Left lung (tissue), 10 donors: ENCODE data around the gene APELA. TPM values are rescaled to one million over a fixed set of nuclear protein-coding genes. Genes with fewer than 3 reads are reported as not detected.

ENCODE experiments used
- ATAC-seq: fragments of 200-7000 bp; cut with Tn5 transposase; one replicate; pipeline ENCODE4 v1.9.1; 2020; ENCODE audit warnings: moderate library complexity
- DNase-seq, 4 donors: peaks; one replicate each; pipeline ENCODE4 v3.0.0-alpha.2; 2013 to 2020
- H3K27ac ChIP-seq, 2 donors: fragments of 200-600 bp; sonication (generic) in 1 of 2; one replicate each; pipeline versions ENCODE4 v1.5.0 to v1.8.0; 2020 to 2021
- H3K27me3 ChIP-seq, 2 donors: fragments of 200-600 bp; sonication (generic) in 1 of 2; one replicate each; pipeline versions ENCODE4 v1.5.0 to v1.8.0; 2020 to 2021
- H3K36me3 ChIP-seq, 2 donors: fragments of 200-600 bp; sonication (generic) in 1 of 2; one replicate each; pipeline versions ENCODE4 v1.5.0 to v1.8.0; 2020 to 2021
- H3K4me1 ChIP-seq, 2 donors: fragments of 200-600 bp; one replicate each; pipeline ENCODE4 v1.8.0; 2021
- H3K4me3 ChIP-seq, 2 donors: fragments of 200-600 bp; sonication (generic) in 1 of 2; one replicate each; pipeline versions ENCODE4 v1.5.0 to v1.8.0; 2020 to 2021; ENCODE audit warnings: mild to moderate bottlenecking in 1 of 2
- H3K9me3 ChIP-seq, 2 donors: fragments of 200-600 bp; sonication (generic) in 1 of 2; one replicate each; pipeline versions ENCODE4 v1.5.0 to v1.8.0; 2020 to 2021
- intact Hi-C, 2 donors: fragments of 100-400 bp; cut with DNase I; formaldehyde crosslinking; loops; one replicate each; pipeline versions ENCODE4 v1.11.2 to v1.14.2; 2022
- polyA plus RNA-seq, 6 donors: library from polyadenylated mRNA; unstranded; fragments of 120-200 nt; gene quantifications; one replicate each; pipeline ENCODE4 v1.2.1, GENCODE V29; 2013; ENCODE audit not compliant: insufficient read length in 6 of 6
- total RNA-seq, 2 donors: library from RNA; stranded (reverse); fragmentation: NEBNext Ultra II Directional; extraction: Animal tissue kit (Norgen Biotek cat#: 25700); gene quantifications; one replicate each; pipeline ENCODE4 v1.2.1, GENCODE V29; 2021
- TF ChIP-seq, protein P1 (sequence below), 2 donors: fragments of 200-600 bp; sonication (generic) in 1 of 2; IDR thresholded peaks; one replicate each; pipeline versions ENCODE4 v1.5.0 to v1.8.0; 2021; ENCODE audit warnings: antibody characterized with exemption in 2 of 2
- donor health status: DM: no; HTN: yes; CAD: no.
- donor health status: DM: no; HTN: no; CAD: no.

The APELA gene
- total and polyA plus RNA-seq, 8 donors: 0.18 to 0.44 (median 0.28) TPM; not detected in 1

DNA sequence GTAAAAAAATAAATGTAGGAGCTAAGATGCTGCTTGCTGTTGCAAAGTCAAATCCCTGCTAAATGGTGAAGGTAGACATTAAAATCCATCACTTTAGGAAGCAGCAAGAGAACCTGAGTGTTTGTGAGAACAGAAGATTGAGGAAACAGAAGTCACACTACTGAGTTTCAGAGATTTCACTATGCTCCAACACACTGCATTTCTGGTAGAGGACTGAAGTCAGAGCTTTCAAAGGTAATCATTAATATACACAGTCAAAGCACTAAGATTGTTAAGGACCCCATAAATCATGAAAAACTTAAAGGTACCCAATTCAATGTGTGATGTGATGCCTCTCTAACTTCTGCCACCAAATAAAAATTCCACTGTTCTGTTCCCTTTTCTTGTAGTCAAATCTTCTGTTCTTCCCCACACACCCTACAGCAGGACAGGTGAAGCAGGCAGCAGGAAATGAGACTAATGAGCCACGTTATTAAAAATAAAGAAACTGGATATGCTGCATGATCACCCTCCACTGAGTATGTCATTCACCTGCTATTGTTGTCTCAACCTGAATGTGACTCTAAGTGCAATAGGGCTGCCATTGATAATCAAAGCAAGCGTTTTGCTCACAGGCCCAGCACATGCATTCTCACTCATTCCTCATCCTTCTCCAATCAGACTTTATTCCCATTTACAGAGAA lies 28.9 kb upstream of the APELA start:
- Histone ChIP-seq H3K4me1 (no peaks in the 10 kb centered on the region), H3K9me3 (no peaks in the 10 kb centered on the region), H3K4me3 (no peak overlapping the region), H3K27me3 (no peaks in the 10 kb centered on the region), H3K36me3 (no peaks in the 10 kb centered on the region), H3K27ac (no peak overlapping the region)
- TF ChIP-seq, protein P1, sequence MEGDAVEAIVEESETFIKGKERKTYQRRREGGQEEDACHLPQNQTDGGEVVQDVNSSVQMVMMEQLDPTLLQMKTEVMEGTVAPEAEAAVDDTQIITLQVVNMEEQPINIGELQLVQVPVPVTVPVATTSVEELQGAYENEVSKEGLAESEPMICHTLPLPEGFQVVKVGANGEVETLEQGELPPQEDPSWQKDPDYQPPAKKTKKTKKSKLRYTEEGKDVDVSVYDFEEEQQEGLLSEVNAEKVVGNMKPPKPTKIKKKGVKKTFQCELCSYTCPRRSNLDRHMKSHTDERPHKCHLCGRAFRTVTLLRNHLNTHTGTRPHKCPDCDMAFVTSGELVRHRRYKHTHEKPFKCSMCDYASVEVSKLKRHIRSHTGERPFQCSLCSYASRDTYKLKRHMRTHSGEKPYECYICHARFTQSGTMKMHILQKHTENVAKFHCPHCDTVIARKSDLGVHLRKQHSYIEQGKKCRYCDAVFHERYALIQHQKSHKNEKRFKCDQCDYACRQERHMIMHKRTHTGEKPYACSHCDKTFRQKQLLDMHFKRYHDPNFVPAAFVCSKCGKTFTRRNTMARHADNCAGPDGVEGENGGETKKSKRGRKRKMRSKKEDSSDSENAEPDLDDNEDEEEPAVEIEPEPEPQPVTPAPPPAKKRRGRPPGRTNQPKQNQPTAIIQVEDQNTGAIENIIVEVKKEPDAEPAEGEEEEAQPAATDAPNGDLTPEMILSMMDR (IDR thresholded peaks at IDR 0.05): no peak
- no peak for ATAC-seq
- no peak for DNase-seq
- intact Hi-C loops: no loop called here

DNA sequence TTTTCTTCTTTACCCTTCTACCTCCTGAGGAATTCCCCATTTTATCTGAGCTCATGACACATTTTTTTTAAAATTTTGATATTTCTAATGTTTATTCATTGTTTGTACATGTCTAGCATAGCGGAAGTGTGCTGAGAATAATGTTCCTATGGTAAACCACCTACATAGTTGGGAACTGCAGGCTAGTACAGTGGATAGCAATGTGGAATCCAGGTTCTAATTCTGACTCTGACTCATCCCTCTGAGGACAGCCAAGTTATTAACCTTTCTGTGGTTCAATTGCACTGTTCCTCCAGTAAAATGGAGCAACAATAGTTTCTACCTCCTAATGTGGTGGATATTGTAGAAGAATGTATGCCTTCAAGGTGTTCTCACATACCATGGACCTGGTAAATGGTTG lies 20.6 kb upstream of the APELA start:
- intact Hi-C loops: no loop called here

DNA sequence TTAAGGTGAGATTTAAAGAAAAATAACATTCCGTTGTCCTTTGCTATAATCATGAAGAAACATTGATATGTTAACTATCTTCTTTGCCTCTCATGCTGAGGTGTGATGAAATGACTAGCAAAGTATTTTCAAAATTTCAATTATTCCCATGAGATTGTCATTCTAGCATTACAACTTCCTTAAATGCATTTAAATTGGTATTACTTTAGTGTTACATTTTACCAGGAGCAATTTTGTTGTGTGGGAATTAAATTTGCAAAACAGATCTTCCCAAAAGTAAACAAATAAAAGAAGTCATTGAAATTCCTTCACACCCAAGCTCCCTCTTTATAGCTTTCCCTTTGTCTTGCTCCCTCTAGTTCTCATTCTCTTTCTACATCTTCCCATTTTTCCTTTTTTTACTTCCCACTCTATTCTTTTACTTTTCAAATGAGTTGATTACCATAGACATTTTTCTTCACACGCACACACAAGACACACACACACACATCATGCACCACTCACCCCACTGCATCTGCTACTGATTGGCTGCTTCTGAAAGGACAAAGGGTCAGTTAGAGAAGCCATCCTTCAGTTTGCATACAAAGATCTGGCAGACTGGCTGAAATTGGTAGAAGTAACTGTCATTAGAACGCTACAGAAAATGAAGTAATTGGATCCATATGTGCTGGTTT lies 10.0 kb upstream of the APELA start:
- intact Hi-C loops: no loop called here
- ATAC-seq: no peak

More for the DNA sequence above, 20.6 kb upstream of the APELA start:
- H3K27me3 ChIP-seq: no peaks in the 10 kb centered on the region
- no peak for DNase-seq
- H3K9me3 ChIP-seq: no peaks in the 10 kb centered on the region
- no peak overlapping the region for H3K27ac ChIP-seq
- TF ChIP-seq, protein P1 (IDR thresholded peaks at IDR 0.05): no peak
- no peak for ATAC-seq
- H3K4me3 ChIP-seq: no peak overlapping the region
- no peaks in the 10 kb centered on the region for H3K36me3 ChIP-seq
- no peaks in the 10 kb centered on the region for H3K4me1 ChIP-seq

DNA sequence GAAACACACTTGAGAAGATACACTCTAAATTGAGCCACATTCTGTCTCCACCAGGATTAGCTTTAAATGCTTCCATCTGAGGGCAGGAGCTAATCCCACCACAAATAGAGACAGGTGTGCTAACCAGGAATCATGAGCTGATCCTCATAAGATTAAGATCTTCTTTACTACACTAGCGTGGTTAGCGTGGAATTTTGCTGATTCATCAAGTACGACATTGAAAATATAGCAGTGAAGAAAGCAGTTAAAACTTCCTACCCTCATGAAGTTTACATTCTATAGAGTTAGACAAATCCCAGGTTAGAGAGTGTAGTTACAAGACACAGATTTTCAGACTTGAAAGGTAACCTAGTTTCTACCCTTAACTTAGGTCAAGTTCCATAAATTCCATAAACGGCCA lies 5.3 kb upstream of the APELA start:
- intact Hi-C loops: no loop called here

More for the DNA sequence above, 10.0 kb upstream of the APELA start:
- no peak for DNase-seq
- H3K4me1 ChIP-seq: no peaks in the 10 kb centered on the region
- H3K27me3 ChIP-seq: no peaks in the 10 kb centered on the region
- no peak overlapping the region for H3K4me3 ChIP-seq
- H3K27ac ChIP-seq: no peak overlapping the region
- H3K9me3 ChIP-seq: no peaks in the 10 kb centered on the region
- H3K36me3 ChIP-seq: no peaks in the 10 kb centered on the region
- TF ChIP-seq, protein P1 (IDR thresholded peaks at IDR 0.05): no peak

DNA sequence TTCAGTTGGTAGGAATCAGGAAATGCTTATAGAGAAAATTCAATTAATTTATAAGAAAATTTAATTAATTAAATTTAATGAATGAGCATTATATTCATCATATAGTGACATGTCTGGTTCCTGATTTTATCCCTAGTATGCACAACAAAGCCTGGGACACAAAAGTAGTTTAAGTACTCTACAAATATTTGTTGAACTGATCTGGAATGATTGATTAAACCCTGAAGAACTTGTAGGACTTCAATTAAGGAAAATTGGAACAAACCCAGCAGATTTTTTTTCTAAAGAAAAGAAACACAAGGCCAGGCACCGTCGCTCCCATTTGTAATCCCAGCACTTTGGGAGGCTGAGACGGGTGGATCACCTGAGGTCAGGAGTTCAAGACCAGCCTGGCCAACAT lies 4.5 kb upstream of the APELA start:
- H3K27ac ChIP-seq: no peak overlapping the region
- H3K9me3 ChIP-seq: no peaks in the 10 kb centered on the region
- TF ChIP-seq, protein P1 (IDR thresholded peaks at IDR 0.05): no peak
- DNase-seq (no peak), ATAC-seq (no peak)
- peaks cover 0 to 5% of the 10 kb centered on the region in 2 donors for H3K4me1 ChIP-seq
- no peaks in the 10 kb centered on the region for H3K36me3 ChIP-seq
- intact Hi-C loops: no loop called here
- no peak overlapping the region for H3K4me3 ChIP-seq
- no peaks in the 10 kb centered on the region for H3K27me3 ChIP-seq

More for the DNA sequence above, 5.3 kb upstream of the APELA start:
- no peaks in the 10 kb centered on the region for H3K9me3 ChIP-seq
- H3K4me1 ChIP-seq: peaks cover 0 to under 1% of the 10 kb centered on the region in 2 donors
- H3K27me3 ChIP-seq: no peaks in the 10 kb centered on the region
- no peak overlapping the region for H3K27ac ChIP-seq
- DNase-seq: no peak
- ATAC-seq: no peak
- H3K4me3 ChIP-seq: no peak overlapping the region
- no peaks in the 10 kb centered on the region for H3K36me3 ChIP-seq
- TF ChIP-seq, protein P1 (IDR thresholded peaks at IDR 0.05): no peak
